ENCODE data around the gene EPB41L1.

Gene EPB41L1

DNA sequence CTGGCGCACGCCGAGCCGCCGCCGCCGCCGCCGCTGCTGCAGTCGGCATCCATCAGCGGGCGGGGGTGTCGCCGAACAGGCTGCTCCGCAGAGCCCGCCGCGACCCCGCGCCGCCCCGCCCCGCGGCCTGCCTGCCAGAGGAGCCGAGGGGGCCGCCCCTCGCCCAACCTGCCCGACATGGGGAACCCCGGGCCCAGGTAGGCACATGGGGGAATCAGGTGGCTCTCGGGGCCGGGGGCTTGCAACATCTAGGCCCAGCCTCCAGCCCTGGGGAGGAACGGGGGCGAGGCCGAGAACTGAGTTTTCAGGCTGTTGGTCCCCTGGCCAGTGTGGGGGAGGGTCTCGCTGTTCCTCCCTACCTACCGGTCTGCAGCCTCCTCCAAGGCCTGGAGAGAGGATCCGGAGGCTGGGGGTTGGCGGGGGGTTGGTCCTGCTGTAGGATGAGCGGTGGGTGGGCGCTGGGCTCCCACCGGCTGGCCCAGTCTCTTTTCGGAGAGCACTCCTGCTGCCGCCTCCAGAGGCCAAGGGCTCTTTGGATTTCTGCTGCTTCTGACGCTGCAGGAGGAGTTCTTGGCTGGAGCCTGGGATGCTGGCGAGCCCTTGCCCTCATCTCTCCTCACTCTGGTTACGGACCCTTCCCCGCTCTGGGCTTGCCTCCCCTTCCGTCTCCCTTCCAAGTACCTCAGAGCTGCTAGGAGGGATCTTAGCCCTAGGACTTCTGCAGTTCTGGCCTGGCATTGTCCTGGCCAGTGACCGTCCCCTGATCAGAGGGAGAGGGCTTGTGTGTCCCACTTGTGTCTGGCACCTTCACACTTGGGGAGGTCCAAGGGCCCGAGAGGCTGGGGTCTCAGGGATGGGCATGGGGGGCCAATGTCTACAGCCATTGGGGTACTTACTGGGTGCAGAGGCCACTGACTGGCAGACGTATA lies at the start of gene EPB41L1:
Gene EPB41L1 (plus strand): TSS at position 41 of the 929 bp plus-strand sequence. CDS start 19,038 bp downstream, outside the sequence.
- no peak for DNase-seq

DNA sequence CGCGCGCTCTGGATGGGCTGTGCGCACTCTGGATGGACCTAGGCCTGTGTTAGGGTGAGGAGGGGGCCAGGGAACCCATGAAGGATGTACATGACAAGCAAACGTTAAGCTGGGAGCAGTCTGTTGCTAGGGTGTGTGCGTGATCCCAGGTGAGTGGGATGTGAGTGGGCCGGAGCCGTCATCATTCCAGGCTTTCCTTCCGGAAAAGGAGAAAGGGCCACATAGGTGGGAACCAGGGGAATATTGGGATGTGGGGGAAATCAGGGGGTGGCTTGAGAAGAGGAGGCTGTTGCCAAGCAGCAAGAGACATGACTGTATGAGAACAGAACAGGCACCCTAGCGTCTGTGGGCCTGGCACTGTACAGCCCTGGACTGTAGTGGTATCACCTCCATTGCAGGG lies 49.7 kb upstream of the EPB41L1 start:
- DNase-seq = no peak

- DNase-seq = no peak
Measured at GRCh38 chr20:36105711-36106226, 48.8 kb upstream of the EPB41L1 start.

GRCh38 chr20:36106606-36107005 lies 47.9 kb upstream of the EPB41L1 start:
- no peak for DNase-seq

GRCh38 chr20:36107881-36108280 lies 46.7 kb upstream of the EPB41L1 start:
- DNase-seq = no peak

- DNase-seq = no peak
Measured at GRCh38 chr20:36109251-36109947, 45.1 kb upstream of the EPB41L1 start.

GRCh38 chr20:36110994-36111393 lies 43.5 kb upstream of the EPB41L1 start:
- DNase-seq = no peak

- DNase-seq = no peak
Measured at GRCh38 chr20:36112112-36112511, 42.4 kb upstream of the EPB41L1 start.

DNA sequence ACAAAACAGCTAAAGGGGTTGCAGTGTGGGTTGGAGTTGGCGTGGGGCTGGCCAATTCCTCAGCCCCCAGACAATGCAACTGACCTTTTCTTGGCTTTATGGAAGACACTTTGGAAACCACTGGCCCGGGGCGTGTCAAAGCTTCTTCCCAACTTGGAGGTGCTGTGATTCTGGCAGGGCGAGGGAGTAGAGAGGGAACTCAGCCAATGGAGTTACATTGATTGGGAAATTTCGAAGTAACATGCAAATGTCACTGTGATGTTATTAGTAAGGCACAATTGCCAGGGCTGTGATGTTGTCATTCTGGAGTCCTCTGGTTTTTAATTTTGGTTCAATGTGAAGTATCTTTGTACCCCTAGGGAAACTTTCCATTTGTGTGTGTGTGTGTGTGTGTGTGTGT lies 41.5 kb upstream of the EPB41L1 start:
- DNase-seq = no peak

GRCh38 chr20:36113566-36114250 lies 40.8 kb upstream of the EPB41L1 start:
- DNase-seq = no peak

DNA sequence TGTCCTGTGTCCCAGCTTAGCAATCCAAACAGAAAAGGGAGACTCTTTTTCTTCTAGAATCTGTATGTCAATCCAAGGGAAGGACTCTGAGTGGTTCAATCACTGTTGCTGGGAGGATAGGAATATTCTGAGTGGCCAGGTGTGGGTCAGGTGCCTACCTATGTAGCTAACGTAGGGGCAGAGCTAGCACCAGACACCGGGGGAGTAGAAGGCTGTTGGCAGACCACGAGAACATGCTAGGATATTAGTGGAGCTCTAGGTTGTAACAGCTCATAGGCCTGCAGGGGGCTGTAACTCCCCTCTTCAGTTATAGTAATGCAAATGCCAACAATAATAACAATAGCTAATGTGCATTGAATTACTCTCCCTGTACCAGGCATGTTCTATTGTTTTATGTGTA lies 39.8 kb upstream of the EPB41L1 start:
- no peak for DNase-seq

DNA sequence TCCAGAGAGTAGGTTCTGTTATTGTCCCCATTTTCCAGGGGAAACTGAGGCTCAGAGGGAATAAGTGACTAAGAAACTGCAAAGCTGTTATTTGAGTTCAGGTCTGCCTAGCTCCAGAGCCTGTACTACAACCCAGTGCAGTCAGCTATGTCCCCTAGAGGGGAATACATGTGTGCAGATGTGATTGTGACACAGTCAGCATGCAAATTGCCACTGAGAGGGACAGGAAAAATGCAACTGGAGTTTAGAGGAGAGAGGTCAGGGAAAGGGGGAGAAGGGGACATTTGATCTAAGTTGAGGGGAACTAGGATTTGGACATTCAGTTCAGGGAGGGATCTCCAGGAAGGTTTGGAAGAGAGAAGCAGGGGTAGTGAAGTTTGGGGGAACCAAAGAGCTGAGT lies 38.6 kb upstream of the EPB41L1 start:
- DNase-seq = no peak

DNA sequence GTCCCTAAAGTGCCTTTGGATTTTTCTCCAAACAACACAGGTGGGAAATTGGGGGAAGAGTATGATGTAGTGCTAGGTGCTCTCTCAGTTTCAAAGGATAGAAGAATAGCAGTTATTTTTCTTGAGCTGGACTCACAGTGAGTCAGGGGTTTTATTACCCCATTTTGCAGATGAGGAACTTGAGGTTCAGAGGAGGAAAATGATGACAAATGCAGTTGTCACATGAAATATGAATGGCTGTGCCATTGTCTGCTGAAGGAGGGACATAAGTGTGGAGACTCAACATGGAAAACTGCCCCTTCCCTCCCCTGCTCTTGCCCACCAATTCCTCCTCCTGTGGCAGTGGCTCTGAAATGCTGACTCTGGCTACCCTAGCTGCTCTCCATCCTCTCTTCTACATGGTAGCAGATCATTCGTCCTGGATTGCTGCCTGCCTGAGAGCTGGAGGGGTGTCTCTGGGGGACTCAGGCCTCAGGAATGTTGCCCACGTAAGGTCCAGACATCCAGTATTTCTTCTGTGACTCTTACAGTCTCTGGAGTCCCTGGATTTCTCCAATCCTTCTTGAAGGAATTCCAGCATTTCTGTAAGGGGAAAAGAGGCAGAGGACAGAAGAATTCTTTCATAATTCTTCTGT lies 37.6 kb upstream of the EPB41L1 start:
- DNase-seq = no peak

DNA sequence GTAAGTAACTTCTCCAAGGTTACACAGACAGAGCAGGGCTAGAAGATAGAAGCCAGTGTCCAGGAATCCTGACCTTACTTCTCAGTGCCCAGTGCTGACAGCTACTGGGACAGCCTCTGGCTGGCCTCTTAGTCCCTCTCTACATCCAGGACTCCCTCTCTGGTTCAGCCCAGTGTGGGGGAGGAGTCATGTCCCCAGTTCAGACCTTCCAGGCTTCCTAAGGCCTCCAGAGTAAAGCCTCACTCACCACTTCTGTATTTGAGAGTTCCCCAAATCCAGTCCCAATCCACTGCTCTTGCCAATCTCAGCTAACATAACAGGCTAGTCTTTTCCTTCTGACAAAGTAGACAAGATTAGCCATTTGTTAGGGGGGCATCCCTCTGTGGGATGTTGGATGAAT lies 36.9 kb upstream of the EPB41L1 start:
- no peak for DNase-seq

DNA sequence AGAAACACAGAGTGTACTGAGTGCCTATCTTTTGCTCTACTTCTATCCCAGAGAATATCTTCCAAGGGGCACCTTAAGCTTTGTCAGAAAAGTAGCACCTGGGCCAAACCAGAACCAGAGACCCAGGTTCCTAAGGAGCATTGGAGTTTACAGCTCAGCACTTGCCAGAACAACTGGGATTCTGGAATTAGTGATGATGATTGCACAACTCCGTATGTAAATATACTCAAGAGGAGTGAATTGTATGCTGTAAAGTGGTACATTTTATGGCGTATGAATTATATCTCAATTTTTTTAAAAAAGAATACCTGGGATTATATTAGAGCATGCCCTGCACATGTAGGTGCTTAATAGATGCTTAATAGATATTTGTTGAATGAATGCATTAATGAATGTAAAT lies 36.2 kb upstream of the EPB41L1 start:
- no peak for DNase-seq

DNA sequence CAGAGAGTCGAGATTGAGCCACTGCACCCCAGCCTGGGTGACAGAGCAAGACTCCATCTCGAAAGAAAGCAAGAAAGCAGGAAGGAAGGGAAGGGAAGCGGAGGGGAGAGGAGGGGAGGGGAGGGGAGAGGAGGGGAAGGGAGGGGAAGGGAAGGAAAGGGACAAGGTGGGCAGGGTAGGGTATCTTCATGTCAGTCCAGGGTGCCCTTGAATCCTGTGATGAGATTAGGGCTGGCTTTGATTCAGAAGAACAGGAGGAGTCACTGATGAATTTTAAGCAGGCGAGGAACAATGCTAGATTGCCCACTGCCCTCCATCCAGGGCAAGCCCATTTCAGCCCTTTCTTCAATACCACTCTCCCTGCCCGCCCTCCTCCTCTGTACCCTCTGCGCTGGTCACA lies 35.0 kb upstream of the EPB41L1 start:
- DNase-seq = no peak

DNA sequence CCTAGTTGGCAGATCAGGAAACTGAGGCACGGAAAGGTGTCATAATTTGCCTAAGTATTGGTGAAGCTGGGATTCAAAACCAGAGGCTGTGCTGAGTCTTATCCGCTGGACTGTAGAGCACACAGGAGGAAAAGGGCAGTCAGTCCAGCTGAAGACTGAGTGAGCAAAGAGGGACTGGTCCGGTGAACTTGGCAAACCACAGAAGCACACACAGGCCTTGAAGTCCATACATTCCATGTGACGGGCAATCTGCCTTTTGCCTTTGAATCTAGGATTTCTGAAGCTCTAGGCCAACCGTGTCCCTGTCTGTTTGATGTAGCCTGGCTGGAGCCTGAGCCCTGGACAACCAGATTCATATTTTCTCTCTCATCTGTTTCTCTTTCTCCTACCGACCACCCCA lies 34.3 kb upstream of the EPB41L1 start:
- no peak for DNase-seq

GRCh38 chr20:36120991-36121390 lies 33.5 kb upstream of the EPB41L1 start:
- no peak for DNase-seq

DNA sequence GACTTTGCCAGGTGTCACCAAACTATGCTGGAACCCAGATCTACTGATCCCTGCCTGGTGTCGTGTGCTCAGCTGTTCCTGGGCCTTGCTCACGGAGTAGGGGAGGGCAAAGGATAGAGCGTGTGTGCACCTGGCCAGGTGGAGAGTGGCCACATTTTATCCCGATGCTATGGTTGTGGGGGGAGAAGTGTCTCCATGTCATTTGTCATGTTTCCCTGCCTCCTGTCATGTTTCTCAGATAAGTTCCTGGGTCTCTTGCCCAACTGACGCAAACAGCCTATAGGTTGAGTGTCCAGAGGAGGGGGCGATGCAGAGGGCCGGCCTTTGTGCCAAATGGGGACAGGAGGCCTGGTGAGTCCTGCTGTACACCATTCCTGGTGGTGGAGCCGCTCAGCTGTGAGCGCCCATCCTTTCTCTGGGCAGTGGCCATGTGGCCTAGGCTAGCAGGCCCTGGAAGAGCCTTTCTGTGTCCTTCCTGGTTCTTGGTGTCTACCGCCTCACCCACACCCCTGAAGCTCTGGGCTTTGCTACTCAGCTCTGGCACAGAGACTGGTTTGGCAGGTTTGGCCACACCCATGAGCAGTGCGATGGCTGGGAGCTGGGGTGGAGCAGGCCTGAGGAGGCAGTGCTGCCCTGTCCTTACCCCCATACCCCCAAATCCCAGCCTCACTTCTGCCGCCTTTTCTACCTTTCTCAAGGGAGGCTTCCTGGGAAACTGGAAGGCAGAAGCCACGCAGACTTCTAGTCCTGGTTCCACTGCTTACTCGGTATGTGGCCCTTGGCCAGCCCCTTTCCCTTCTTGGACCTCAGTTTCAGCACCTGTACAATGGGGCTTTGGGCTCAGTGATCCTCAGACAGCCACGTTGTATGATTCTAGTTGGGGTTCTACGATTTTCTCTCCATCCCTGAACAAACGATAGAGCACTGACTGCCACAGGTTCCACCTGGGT lies 32.3 kb upstream of the EPB41L1 start:
- DNase-seq = no peak

DNA sequence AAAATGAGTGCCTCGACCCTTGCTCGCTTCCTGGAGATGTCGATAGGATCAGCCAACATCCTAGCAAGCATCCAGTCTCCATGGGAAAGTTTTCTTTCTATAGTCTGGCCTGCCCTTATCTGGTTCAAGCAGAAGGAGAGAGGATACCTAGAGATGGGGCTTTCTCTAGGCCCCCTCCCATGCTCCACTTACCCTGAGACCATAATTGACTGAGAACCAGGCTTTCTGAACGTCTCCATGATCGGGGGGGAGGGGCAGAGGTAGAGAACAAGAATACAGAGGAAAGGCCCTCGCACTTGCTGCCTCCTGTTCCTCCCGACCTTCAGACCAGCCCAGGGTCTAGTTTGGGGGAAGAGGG lies 31.6 kb upstream of the EPB41L1 start:
- DNase-seq = no peak

GRCh38 chr20:36125097-36125496 lies 29.4 kb upstream of the EPB41L1 start:
- DNase-seq = no peak
